ENCODE data around the gene PRTFDC1. TPM values are rescaled to one million over a fixed set of nuclear protein-coding genes. Genes with fewer than 3 reads are reported as not detected.
A peak's percentile ranks its signal among the peaks of the same experiment; 100 is the strongest.

PRTFDC1 gene
- total and polyA plus RNA-seq, 3 experiments from 2014 or later = 1.3 to 1.6 (median 1.5) TPM

DNA sequence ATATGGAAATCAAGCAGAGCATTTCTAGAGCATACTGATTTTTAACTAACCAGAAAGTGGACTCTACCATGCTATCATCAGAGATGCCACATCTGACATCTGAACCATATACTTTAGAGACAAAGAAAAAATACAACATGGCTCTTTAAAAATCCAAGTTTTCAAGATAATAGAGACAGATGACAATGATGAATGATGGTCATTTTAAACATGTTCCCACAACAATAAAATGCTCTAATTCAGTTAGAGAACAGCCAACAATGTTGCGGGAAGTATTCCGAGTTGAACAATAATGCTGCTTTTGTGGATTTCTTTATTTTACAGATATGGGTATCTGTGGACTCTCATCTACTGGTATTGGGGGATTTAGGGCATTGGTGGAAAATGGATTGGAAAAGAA lies 52.8 kb downstream of the PRTFDC1 start:
- peak overlapping the region in 2 of 8 donors; percentile 20 to 23 for H3K27ac Mint-ChIP-seq

DNA sequence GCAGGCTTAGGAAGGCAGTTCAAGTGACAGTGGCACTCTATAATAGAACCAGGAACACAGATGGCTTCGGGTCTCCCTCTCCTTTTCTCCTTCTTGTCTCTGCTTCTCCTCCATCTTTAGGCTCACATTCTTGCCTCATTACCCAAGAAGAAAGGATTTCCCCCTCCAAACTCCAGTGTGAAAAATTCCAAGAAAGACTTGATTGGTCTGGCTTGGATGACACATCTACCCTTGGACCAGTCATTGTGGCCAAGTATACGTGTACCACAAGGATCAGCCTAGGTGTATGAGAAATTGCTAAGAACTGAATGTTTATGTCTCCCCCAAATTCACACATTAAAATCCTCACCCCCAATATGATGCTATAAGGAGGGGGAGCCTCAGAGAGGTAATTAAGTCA lies 53.9 kb downstream of the PRTFDC1 start:
- Mint-ChIP-seq H3K36me3 (peaks cover 4 to 13% (median 10%) of the 10 kb centered on the region in 3 donors), H3K4me1 (peaks cover 57 to 87% (median 77%) of the 10 kb centered on the region in 3 donors), H3K4me3 (peak overlapping the region in 1 of 7 donors; percentile 38), H3K9me3 (no peaks in the 10 kb centered on the region), H3K27me3 (no peaks in the 10 kb centered on the region), H3K27ac (peak overlapping the region in 2 of 8 donors; percentile 8 to 85)
- Histone ChIP-seq H3K27ac (ENCODE audit: low read depth, low read length) (no peak overlapping the region), H3K4me3 (ENCODE audit: low read length) (no peak overlapping the region), H3K9me3 (ENCODE audit: low read length) (no peaks in the 10 kb centered on the region), H3K27me3 (ENCODE audit: insufficient read depth, low read length, poor library complexity, severe bottlenecking) (no peaks in the 10 kb centered on the region), H3K36me3 (ENCODE audit: insufficient read depth, low read length) (no peaks in the 10 kb centered on the region), H3K4me1 (ENCODE audit: insufficient read depth, low read length) (peaks cover 52% of the 10 kb centered on the region)
- no peak for DNase-seq
- POLR2A ChIA-PET = no interaction called here
- CTCF ChIA-PET = no interaction called here

More for the DNA sequence above, 52.8 kb downstream of the PRTFDC1 start:
- H3K9me3 ChIP-seq (ENCODE audit: low read length) = no peaks in the 10 kb centered on the region
- H3K4me1 Mint-ChIP-seq = peaks cover 49 to 81% (median 67%) of the 10 kb centered on the region in 3 donors
- no peak for DNase-seq
- no peak overlapping the region for H3K4me3 Mint-ChIP-seq
- H3K36me3 Mint-ChIP-seq = peaks cover 4 to 14% (median 10%) of the 10 kb centered on the region in 3 donors
- H3K27me3 Mint-ChIP-seq = no peaks in the 10 kb centered on the region
- H3K4me1 ChIP-seq (ENCODE audit: insufficient read depth, low read length) = peaks cover 42% of the 10 kb centered on the region
- no peak overlapping the region for H3K27ac ChIP-seq (ENCODE audit: low read depth, low read length)
- ChIA-PET POLR2A (no interaction called here), CTCF (interaction anchor here (1.4 kb wide), 1 partner anchor 34 kb away, joined by 6 read pairs; no protein-coding TSS in a partner anchor)
- H3K36me3 ChIP-seq (ENCODE audit: insufficient read depth, low read length) = no peaks in the 10 kb centered on the region
- H3K4me3 ChIP-seq (ENCODE audit: low read length) = no peak overlapping the region
- H3K9me3 Mint-ChIP-seq = no peaks in the 10 kb centered on the region
- no peaks in the 10 kb centered on the region for H3K27me3 ChIP-seq (ENCODE audit: insufficient read depth, low read length, poor library complexity, severe bottlenecking)

DNA sequence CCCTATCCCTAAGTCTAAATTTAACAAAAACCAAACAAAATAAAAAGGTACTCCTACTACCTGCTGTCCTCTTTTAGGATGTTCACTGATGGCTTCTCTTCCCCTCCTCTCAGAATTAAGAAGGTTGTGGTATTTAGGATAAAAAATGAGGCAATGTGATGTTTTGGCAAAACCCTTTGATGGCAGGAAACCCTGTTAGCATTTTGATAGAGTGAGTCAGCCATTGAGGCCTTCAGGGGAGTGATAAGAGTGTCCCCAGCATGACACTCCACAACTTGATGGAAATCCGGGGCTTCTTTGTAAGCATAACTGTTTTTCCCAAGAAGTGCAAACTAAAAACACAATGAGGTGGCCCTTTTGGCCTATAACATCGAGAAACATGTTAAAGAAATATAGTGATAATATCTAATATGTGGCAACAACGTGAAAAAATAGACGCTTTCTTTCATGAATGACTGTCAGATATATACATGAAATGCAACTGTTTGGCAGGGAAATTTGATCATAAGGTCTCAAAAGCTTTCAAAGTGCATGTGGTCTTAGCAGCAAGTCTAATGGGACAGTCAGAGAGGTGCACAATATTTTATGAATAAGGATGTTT lies 55.0 kb downstream of the PRTFDC1 start:
- no peaks in the 10 kb centered on the region for H3K27me3 Mint-ChIP-seq
- DNase-seq = peak in 1 of 5 donors; percentile 20
- peaks cover 4 to 15% (median 10%) of the 10 kb centered on the region in 3 donors for H3K36me3 Mint-ChIP-seq
- no peaks in the 10 kb centered on the region for H3K9me3 ChIP-seq (ENCODE audit: low read length)
- peaks cover 62 to 93% (median 84%) of the 10 kb centered on the region in 3 donors for H3K4me1 Mint-ChIP-seq
- peak overlapping the region; percentile 9 to 92 (median 59) for H3K27ac Mint-ChIP-seq
- CTCF ChIA-PET = no interaction called here
- H3K4me1 ChIP-seq (ENCODE audit: insufficient read depth, low read length) = peaks cover 49% of the 10 kb centered on the region
- peak overlapping the region; percentile 19 for H3K27ac ChIP-seq (ENCODE audit: low read depth, low read length)
- H3K27me3 ChIP-seq (ENCODE audit: insufficient read depth, low read length, poor library complexity, severe bottlenecking) = no peaks in the 10 kb centered on the region
- no peaks in the 10 kb centered on the region for H3K9me3 Mint-ChIP-seq
- H3K4me3 Mint-ChIP-seq = peak overlapping the region in 5 of 7 donors; percentile 1 to 63 (median 24)
- POLR2A ChIA-PET = no interaction called here
- no peak overlapping the region for H3K4me3 ChIP-seq (ENCODE audit: low read length)
- H3K36me3 ChIP-seq (ENCODE audit: insufficient read depth, low read length) = no peaks in the 10 kb centered on the region

DNA sequence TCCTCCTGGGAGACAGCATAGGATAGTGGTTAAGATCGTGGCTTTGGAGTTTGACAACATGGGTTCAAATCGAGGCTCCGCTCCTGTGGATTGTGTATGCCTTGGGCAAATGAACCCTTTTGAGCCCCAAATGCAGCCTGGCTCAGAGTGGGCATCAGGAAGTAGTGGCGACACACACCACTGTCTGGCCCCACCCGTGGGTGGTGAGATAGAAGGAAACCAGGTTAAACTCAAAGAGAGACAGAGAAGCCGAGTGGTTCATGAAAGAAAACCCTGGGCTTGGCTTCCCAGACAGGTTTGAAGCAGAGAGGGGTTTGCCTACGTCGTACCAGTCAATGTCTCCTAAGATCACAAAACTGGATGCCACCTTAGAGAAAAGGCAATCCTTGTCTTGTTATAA lies 57.7 kb downstream of the PRTFDC1 start:
- no peaks in the 10 kb centered on the region for H3K27me3 Mint-ChIP-seq
- H3K4me3 ChIP-seq (ENCODE audit: low read length) = peak overlapping the region; percentile 56
- H3K9me3 Mint-ChIP-seq = no peaks in the 10 kb centered on the region
- H3K36me3 Mint-ChIP-seq = peaks cover 8 to 32% (median 19%) of the 10 kb centered on the region in 3 donors
- ChIA-PET POLR2A (interaction anchor here (0.6 to 1.2 kb wide), 4 partner anchors 11 to 91 kb away, joined by 3 to 10 read pairs (median 4); partner anchors contain the start of gene PRTFDC1), CTCF (interaction anchor here (1.5 kb wide), 1 partner anchor 57 kb away, joined by 4 read pairs; the partner anchor contains the start of gene PRTFDC1)
- peak overlapping the region; percentile 55 to 93 (median 86) for H3K4me3 Mint-ChIP-seq
- peak overlapping the region; percentile 91 to 99 (median 96) for H3K27ac Mint-ChIP-seq
- H3K27ac ChIP-seq (ENCODE audit: low read depth, low read length) = peak overlapping the region; percentile 54
- peak; percentile 4 to 64 (median 43) for DNase-seq
- H3K9me3 ChIP-seq (ENCODE audit: low read length) = no peaks in the 10 kb centered on the region
- H3K27me3 ChIP-seq (ENCODE audit: insufficient read depth, low read length, poor library complexity, severe bottlenecking) = no peaks in the 10 kb centered on the region
- no peaks in the 10 kb centered on the region for H3K36me3 ChIP-seq (ENCODE audit: insufficient read depth, low read length)
- H3K4me1 Mint-ChIP-seq = peaks cover 56 to 96% (median 79%) of the 10 kb centered on the region in 3 donors
- H3K4me1 ChIP-seq (ENCODE audit: insufficient read depth, low read length) = peaks cover 43% of the 10 kb centered on the region

DNA sequence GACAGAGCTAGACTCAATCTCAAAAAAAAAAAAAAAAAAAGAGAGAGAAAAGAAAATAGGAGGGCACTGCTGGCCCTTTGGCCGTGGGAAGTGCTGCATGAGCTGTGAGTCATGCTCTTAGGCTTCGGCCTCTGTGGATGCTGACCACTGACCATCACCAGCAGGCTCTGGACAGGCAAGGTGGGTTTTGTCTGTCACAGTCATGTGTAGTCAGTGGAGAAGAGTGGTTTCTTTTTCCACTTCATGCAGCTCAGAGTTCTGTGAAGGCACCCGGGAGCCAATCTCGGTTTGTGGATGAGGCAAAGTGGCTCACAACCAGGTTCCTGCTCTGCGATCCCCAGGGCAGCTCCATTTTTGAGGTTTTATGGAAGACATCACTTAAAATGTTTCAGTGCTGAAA lies 58.1 kb downstream of the PRTFDC1 start:
- Histone ChIP-seq H3K27ac (ENCODE audit: low read depth, low read length) (peak overlapping the region; percentile 54), H3K27me3 (ENCODE audit: insufficient read depth, low read length, poor library complexity, severe bottlenecking) (no peaks in the 10 kb centered on the region), H3K9me3 (ENCODE audit: low read length) (no peaks in the 10 kb centered on the region), H3K36me3 (ENCODE audit: insufficient read depth, low read length) (no peaks in the 10 kb centered on the region), H3K4me3 (ENCODE audit: low read length) (peak overlapping the region; percentile 56), H3K4me1 (ENCODE audit: insufficient read depth, low read length) (peaks cover 47% of the 10 kb centered on the region)
- ChIA-PET CTCF (interaction anchor here (1.5 kb wide), 1 partner anchor 58 kb away, joined by 4 read pairs; the partner anchor contains the start of gene PRTFDC1), POLR2A (interaction anchor here (0.6 to 1.2 kb wide), 5 partner anchors 11 to 1577 kb away, joined by 3 to 7 read pairs (median 3); partner anchors contain the start of gene PRTFDC1)
- peaks cover 8 to 33% (median 18%) of the 10 kb centered on the region in 3 donors for H3K36me3 Mint-ChIP-seq
- DNase-seq = peak in 1 of 5 donors; percentile 12
- peak overlapping the region; percentile 91 to 99 (median 96) for H3K27ac Mint-ChIP-seq
- no peaks in the 10 kb centered on the region for H3K9me3 Mint-ChIP-seq
- peak overlapping the region; percentile 55 to 93 (median 86) for H3K4me3 Mint-ChIP-seq
- H3K27me3 Mint-ChIP-seq = no peaks in the 10 kb centered on the region
- peaks cover 59 to 96% (median 80%) of the 10 kb centered on the region in 3 donors for H3K4me1 Mint-ChIP-seq

DNA sequence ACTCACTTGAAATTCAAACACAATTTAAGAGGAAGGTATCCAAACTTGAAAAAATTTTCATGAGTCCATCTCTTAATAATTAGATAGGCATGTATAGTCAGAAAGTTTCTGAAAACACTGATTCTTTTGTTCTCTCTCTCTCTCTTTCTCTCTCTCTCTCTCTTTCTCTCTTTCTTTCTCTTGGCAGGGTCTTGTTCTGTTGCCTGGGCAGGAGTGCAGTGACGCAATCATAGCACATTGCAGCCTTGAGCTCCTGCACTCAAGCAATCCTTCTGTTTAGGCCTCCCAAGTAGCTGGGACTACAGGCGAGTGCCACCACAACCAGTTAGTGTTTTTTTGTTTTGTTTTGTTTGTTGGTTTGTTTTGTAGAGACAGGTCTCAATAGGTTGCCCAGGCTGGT lies 59.3 kb downstream of the PRTFDC1 start:
- peaks cover 67 to 97% (median 85%) of the 10 kb centered on the region in 3 donors for H3K4me1 Mint-ChIP-seq
- no peaks in the 10 kb centered on the region for H3K9me3 Mint-ChIP-seq
- H3K27ac Mint-ChIP-seq = peak overlapping the region in 7 of 8 donors; percentile 0 to 99 (median 55)
- POLR2A ChIA-PET = no interaction called here
- H3K36me3 ChIP-seq (ENCODE audit: insufficient read depth, low read length) = no peaks in the 10 kb centered on the region
- H3K4me3 Mint-ChIP-seq = no peak overlapping the region
- no peaks in the 10 kb centered on the region for H3K27me3 Mint-ChIP-seq
- no peaks in the 10 kb centered on the region for H3K9me3 ChIP-seq (ENCODE audit: low read length)
- no peak for DNase-seq
- CTCF ChIA-PET = interaction anchor here (1.1 kb wide), 1 partner anchor 160 kb away, joined by 3 read pairs; no protein-coding TSS in a partner anchor
- H3K27ac ChIP-seq (ENCODE audit: low read depth, low read length) = no peak overlapping the region
- H3K4me3 ChIP-seq (ENCODE audit: low read length) = no peak overlapping the region
- H3K36me3 Mint-ChIP-seq = peaks cover 9 to 31% (median 12%) of the 10 kb centered on the region in 3 donors
- H3K27me3 ChIP-seq (ENCODE audit: insufficient read depth, low read length, poor library complexity, severe bottlenecking) = no peaks in the 10 kb centered on the region
- H3K4me1 ChIP-seq (ENCODE audit: insufficient read depth, low read length) = peaks cover 57% of the 10 kb centered on the region

DNA sequence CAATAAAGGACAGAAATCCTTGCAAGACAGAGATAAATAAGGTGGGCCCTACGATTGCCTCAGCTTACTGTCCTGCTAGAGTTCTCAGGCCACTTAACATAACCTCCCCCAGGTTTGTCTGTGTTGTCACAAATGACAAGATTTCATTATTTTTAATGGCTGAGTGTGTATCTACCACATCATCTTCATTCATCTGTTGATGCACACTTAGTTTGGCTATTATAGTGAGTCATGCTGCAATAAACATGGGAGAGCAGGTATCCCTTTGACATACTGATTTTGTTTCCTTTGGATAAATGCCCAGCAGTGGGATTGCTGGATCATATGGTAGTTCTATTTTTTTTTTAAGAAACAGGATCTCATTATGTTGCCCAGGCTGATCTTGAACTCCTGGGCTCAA lies 60.6 kb downstream of the PRTFDC1 start:
- peaks cover 67 to 96% (median 85%) of the 10 kb centered on the region in 3 donors for H3K4me1 Mint-ChIP-seq
- Histone ChIP-seq H3K36me3 (ENCODE audit: insufficient read depth, low read length) (no peaks in the 10 kb centered on the region), H3K27ac (ENCODE audit: low read depth, low read length) (no peak overlapping the region), H3K4me1 (ENCODE audit: insufficient read depth, low read length) (peaks cover 58% of the 10 kb centered on the region), H3K27me3 (ENCODE audit: insufficient read depth, low read length, poor library complexity, severe bottlenecking) (no peaks in the 10 kb centered on the region), H3K4me3 (ENCODE audit: low read length) (no peak overlapping the region), H3K9me3 (ENCODE audit: low read length) (no peaks in the 10 kb centered on the region)
- POLR2A ChIA-PET = no interaction called here
- no peak overlapping the region for H3K4me3 Mint-ChIP-seq
- DNase-seq = no peak
- H3K9me3 Mint-ChIP-seq = no peaks in the 10 kb centered on the region
- peaks cover 5 to 27% (median 10%) of the 10 kb centered on the region in 3 donors for H3K36me3 Mint-ChIP-seq
- CTCF ChIA-PET = no interaction called here
- no peaks in the 10 kb centered on the region for H3K27me3 Mint-ChIP-seq
- peak overlapping the region in 4 of 8 donors; percentile 13 to 55 (median 22) for H3K27ac Mint-ChIP-seq

DNA sequence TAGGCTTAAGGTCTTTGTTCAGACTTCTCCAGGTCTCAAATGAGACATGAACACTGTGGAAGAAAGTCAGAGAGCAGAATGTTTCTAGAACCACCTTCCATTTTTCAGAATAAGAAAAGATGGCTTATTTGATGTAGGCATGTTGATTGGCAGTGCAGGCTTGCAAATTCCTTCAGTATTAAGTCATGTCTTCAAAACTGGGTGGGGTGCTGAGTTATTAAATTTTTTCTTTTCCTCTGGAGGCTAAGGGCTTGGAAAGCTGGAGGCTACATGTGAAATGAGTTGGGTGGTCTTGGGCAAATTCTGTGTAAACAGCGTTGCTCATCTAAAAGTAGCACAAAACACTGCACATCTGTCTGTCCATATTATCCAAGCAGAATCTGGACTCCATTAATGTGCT lies 62.8 kb downstream of the PRTFDC1 start:
- Histone ChIP-seq H3K4me1 (ENCODE audit: insufficient read depth, low read length) (peaks cover 59% of the 10 kb centered on the region), H3K27ac (ENCODE audit: low read depth, low read length) (no peak overlapping the region), H3K4me3 (ENCODE audit: low read length) (no peak overlapping the region), H3K36me3 (ENCODE audit: insufficient read depth, low read length) (no peaks in the 10 kb centered on the region), H3K9me3 (ENCODE audit: low read length) (no peaks in the 10 kb centered on the region), H3K27me3 (ENCODE audit: insufficient read depth, low read length, poor library complexity, severe bottlenecking) (no peaks in the 10 kb centered on the region)
- ChIA-PET POLR2A (no interaction called here), CTCF (interaction anchor here (1.2 kb wide), 1 partner anchor 63 kb away, joined by 3 read pairs; the partner anchor contains the start of gene PRTFDC1)
- H3K4me3 Mint-ChIP-seq = peak overlapping the region in 1 of 7 donors; percentile 59
- H3K36me3 Mint-ChIP-seq = peaks cover 5 to 24% (median 10%) of the 10 kb centered on the region in 3 donors
- H3K27me3 Mint-ChIP-seq = no peaks in the 10 kb centered on the region
- H3K4me1 Mint-ChIP-seq = peaks cover 68 to 95% (median 87%) of the 10 kb centered on the region in 3 donors
- no peak for DNase-seq
- H3K27ac Mint-ChIP-seq = peak overlapping the region in 5 of 8 donors; percentile 40 to 81 (median 57)
- no peaks in the 10 kb centered on the region for H3K9me3 Mint-ChIP-seq

Data from CD8-positive, alpha-beta memory T cell (primary cell).